ENCODE measurements around the gene NAT10. TPM values are rescaled to one million over a fixed set of nuclear protein-coding genes. Genes with fewer than 3 reads are reported as not detected.
A peak's percentile ranks its signal among the peaks of the same experiment; 100 is the strongest.

The NAT10 gene
- total RNA-seq, 1 experiment from 2014 or later: 103 TPM

DNA sequence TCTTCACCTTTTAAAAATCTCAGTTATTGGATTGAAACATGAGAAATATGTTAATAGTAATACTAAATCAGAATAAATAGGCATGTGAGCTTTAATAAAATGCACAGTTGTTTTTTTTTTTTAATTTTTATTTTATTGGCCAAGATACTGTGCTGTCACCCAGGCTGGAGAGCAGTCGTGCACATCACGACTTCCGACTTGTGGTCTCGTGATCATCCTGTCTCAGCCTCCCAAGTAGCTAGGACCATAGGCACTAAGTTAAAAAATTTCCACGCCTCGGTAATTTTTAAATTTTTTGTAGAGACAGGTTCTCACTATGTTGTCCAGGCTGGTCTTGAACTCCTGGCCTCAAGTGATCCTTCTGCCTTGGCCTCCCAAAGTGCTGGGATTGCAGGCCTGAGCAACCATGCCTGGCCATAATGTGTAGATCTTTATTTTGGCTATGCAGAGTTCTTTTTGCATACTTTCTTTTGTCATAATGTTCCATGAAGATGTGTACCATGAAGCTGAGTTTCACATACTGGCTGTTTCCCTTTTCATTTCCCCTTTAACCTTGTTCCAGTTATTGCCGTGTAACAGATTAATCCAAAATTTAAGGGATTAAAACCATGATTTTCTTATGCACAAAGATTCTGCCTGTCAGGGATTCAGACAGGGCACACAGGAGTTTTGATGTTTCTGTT, 37.9 kb upstream of the NAT10 start:
- no peaks in the 10 kb centered on the region for H3K9me3 Mint-ChIP-seq
- Histone ChIP-seq H2AK5ac (ENCODE audit: insufficient read length, low read length) (no peak overlapping the region), H3K9ac (ENCODE audit: extremely low read depth, insufficient read length, low read length) (no peak overlapping the region), H3K18ac (ENCODE audit: insufficient read length, low read depth, low read length) (no peak overlapping the region), H3T11ph (ENCODE audit: low read length) (no peak overlapping the region), H3K23ac (ENCODE audit: insufficient read length, low read depth, low read length) (no peak overlapping the region), H2BK120ac (ENCODE audit: low read depth, low read length, poor library complexity, severe bottlenecking) (no peak overlapping the region), H3K14ac (ENCODE audit: insufficient read depth, low read length) (no peak overlapping the region), H3K9me3 (ENCODE audit: control insufficient read depth, low read depth, low read length) (no peaks in the 10 kb centered on the region), H3K27me3 (ENCODE audit: insufficient read depth, low read length) (no peaks in the 10 kb centered on the region), H2BK15ac (ENCODE audit: low read depth, low read length) (no peak overlapping the region), H3K4ac (ENCODE audit: low read depth, low read length) (no peak overlapping the region), H2AFZ (ENCODE audit: low read length) (no peak overlapping the region), H3K4me2 (ENCODE audit: insufficient read depth, insufficient read length, low read length) (no peak overlapping the region), H2BK20ac (ENCODE audit: low read depth, low read length, poor library complexity, severe bottlenecking) (no peak overlapping the region), H3K56ac (ENCODE audit: insufficient read length, low read depth, low read length) (no peak overlapping the region), H2BK5ac (ENCODE audit: insufficient read length, low read length) (no peak overlapping the region), H2BK12ac (ENCODE audit: insufficient read length, low read depth, low read length) (no peak overlapping the region), H3K4me1 (ENCODE audit: insufficient read depth, low read length) (no peaks in the 10 kb centered on the region), H4K5ac (ENCODE audit: insufficient read length, low read depth, low read length) (no peak overlapping the region), H4K91ac (ENCODE audit: insufficient read length, low read depth, low read length) (no peak overlapping the region), H3K23me2 (ENCODE audit: insufficient read length, low read depth, low read length, poor library complexity, severe bottlenecking) (no peaks in the 10 kb centered on the region), H3K79me2 (ENCODE audit: insufficient read depth, low read length) (peaks cover 66% of the 10 kb centered on the region), H4K20me1 (ENCODE audit: control insufficient read depth, insufficient read depth, insufficient read length) (peaks cover 3% of the 10 kb centered on the region), H3K27ac (ENCODE audit: insufficient read length, low read depth, low read length) (no peak overlapping the region), H3K79me1 (ENCODE audit: insufficient read depth, low read depth, low read length, poor library complexity, severe bottlenecking) (no peaks in the 10 kb centered on the region), H4K8ac (replicated peaks; ENCODE audit: insufficient read length, low read depth, low read length) (no peak overlapping the region)
- no CpG with 5 or more reads among the region's 7 CpGs for WGBS (ENCODE audit: extremely low coverage, insufficient read length, low lambda C conversion rate)
- DNase-seq: no peak
- TF ChIP-seq CTCF (conservative IDR thresholded peaks at IDR 0.05): no peak
- H3K4me3 Mint-ChIP-seq: no peak overlapping the region
- no peaks in the 10 kb centered on the region; the same call in 1 of the 2 replicates for H3K27me3 Mint-ChIP-seq (ENCODE audit: low read depth)
- H3K4me1 Mint-ChIP-seq: peaks cover 3 to 12% of the 10 kb centered on the region in 2 experiments; a peak in 2 of 4 replicates
- H3K27ac Mint-ChIP-seq: peak overlapping the region in 1 of 3 experiments; percentile 8; a peak in 2 of 7 replicates
- peaks cover 21 to 50% (median 48%) of the 10 kb centered on the region in 3 experiments for H3K36me3 Mint-ChIP-seq (ENCODE audit: insufficient read depth in 1 of 3, low read depth in 3 of 3)

Data from H9 (cell line).